ENCODE data around the gene SMAD2. TPM values are rescaled to one million over a fixed set of nuclear protein-coding genes. Genes with fewer than 3 reads are reported as not detected.
A peak's percentile ranks its signal among the peaks of the same experiment; 100 is the strongest.

The SMAD2 gene
- total and polyA plus RNA-seq, 3 experiments from 2014 or later = 97.8 to 343 (median 337) TPM

DNA sequence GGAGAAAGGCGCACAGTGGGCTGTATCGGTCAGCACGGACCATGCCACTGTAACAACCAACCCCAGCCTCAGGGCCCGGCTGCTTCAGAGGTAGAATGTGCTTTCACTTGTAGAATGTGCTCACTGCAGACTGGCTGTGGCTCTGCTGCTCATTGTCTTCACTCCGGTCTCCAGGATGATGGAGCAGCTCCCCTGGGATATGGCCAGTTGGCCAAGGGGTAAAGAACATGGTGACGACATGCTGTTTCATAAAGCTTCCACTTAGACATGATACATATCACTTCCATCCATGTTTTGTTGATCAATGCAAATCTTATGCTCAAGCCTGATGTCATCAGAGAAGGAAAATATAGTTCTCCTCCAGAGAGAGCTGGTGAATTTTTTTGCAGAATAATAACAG is 127.7 kb downstream of the SMAD2 start:
- no peak overlapping the region for H3K27ac Mint-ChIP-seq

GRCh38 chr18:47801817-47802216 is 128.6 kb downstream of the SMAD2 start:
- Mint-ChIP-seq H3K27ac (no peak overlapping the region), H3K9me3 (peaks cover 0 to 3% (median 0%) of the 10 kb centered on the region in 5 donors), H3K4me1 (no peaks in the 10 kb centered on the region), H3K27me3 (peaks cover 14 to 17% of the 10 kb centered on the region in 2 donors), H3K36me3 (no peaks in the 10 kb centered on the region), H3K4me3 (no peak overlapping the region)
- Histone ChIP-seq H3K27me3 (ENCODE audit: insufficient read depth, low read length, poor library complexity, severe bottlenecking) (no peaks in the 10 kb centered on the region), H3K9me3 (ENCODE audit: low read length) (no peaks in the 10 kb centered on the region), H3K27ac (ENCODE audit: low read depth, low read length) (no peak overlapping the region), H3K4me1 (ENCODE audit: insufficient read depth, low read length) (no peaks in the 10 kb centered on the region), H3K36me3 (ENCODE audit: insufficient read depth, low read length) (no peaks in the 10 kb centered on the region), H3K4me3 (ENCODE audit: low read length) (no peak overlapping the region)
- ChIA-PET CTCF (no interaction called here), POLR2A (no interaction called here)
- DNase-seq = no peak

More for the DNA sequence above, 127.7 kb downstream of the SMAD2 start:
- Histone ChIP-seq H3K4me3 (ENCODE audit: low read length) (no peak overlapping the region), H3K27ac (ENCODE audit: low read depth, low read length) (no peak overlapping the region), H3K36me3 (ENCODE audit: insufficient read depth, low read length) (no peaks in the 10 kb centered on the region), H3K27me3 (ENCODE audit: insufficient read depth, low read length, poor library complexity, severe bottlenecking) (no peaks in the 10 kb centered on the region), H3K9me3 (ENCODE audit: low read length) (no peaks in the 10 kb centered on the region), H3K4me1 (ENCODE audit: insufficient read depth, low read length) (no peaks in the 10 kb centered on the region)
- ChIA-PET POLR2A (no interaction called here), CTCF (no interaction called here)
- peaks cover 0 to 3% (median 0%) of the 10 kb centered on the region in 5 donors for H3K9me3 Mint-ChIP-seq
- no peak for DNase-seq
- H3K4me3 Mint-ChIP-seq = no peak overlapping the region
- H3K27me3 Mint-ChIP-seq = peaks cover 10 to 17% of the 10 kb centered on the region in 2 donors
- H3K36me3 Mint-ChIP-seq = no peaks in the 10 kb centered on the region
- no peaks in the 10 kb centered on the region for H3K4me1 Mint-ChIP-seq

- Mint-ChIP-seq H3K36me3 (no peaks in the 10 kb centered on the region), H3K4me1 (no peaks in the 10 kb centered on the region), H3K27me3 (peaks cover 15 to 17% of the 10 kb centered on the region in 2 donors), H3K4me3 (no peak overlapping the region), H3K27ac (peak overlapping the region in 1 of 8 donors; percentile 8), H3K9me3 (peaks cover 0 to 2% (median 0%) of the 10 kb centered on the region in 5 donors)
- no peaks in the 10 kb centered on the region for H3K27me3 ChIP-seq (ENCODE audit: insufficient read depth, low read length, poor library complexity, severe bottlenecking)
- H3K4me3 ChIP-seq (ENCODE audit: low read length) = no peak overlapping the region
- DNase-seq = no peak
- no peaks in the 10 kb centered on the region for H3K4me1 ChIP-seq (ENCODE audit: insufficient read depth, low read length)
- ChIA-PET CTCF (no interaction called here), POLR2A (no interaction called here)
- H3K36me3 ChIP-seq (ENCODE audit: insufficient read depth, low read length) = no peaks in the 10 kb centered on the region
- no peak overlapping the region for H3K27ac ChIP-seq (ENCODE audit: low read depth, low read length)
- no peaks in the 10 kb centered on the region for H3K9me3 ChIP-seq (ENCODE audit: low read length)
These were observed 129.7 kb downstream of the SMAD2 start for GRCh38 chr18:47800756-47801155.

DNA sequence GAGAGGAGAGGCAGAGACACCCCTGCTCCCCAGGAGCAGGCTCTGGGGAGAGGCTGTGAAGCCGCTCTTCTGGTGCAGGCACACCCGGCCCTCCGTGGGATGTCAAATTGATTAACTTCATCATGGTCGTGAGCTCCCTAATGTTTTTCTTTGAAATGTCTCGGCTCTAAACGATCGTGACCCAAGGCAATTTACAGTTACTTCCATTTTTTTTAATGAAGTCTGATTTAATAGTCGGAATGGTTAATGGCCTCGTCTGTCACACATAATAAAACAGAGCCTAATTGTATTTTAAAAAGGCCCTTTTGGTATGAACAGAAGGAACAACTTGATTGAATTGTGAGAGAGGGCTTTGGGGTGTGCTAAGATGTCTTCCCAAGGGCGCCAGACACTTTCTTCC is 130.2 kb downstream of the SMAD2 start:
- Mint-ChIP-seq H3K27me3 (peaks cover 20 to 21% of the 10 kb centered on the region in 2 donors), H3K4me1 (no peaks in the 10 kb centered on the region), H3K9me3 (peaks cover 0 to 1% (median 0%) of the 10 kb centered on the region in 5 donors), H3K36me3 (no peaks in the 10 kb centered on the region), H3K27ac (peak overlapping the region in 1 of 8 donors; percentile 65), H3K4me3 (no peak overlapping the region)
- ChIA-PET CTCF (no interaction called here), POLR2A (no interaction called here)
- Histone ChIP-seq H3K36me3 (ENCODE audit: insufficient read depth, low read length) (no peaks in the 10 kb centered on the region), H3K27ac (ENCODE audit: low read depth, low read length) (no peak overlapping the region), H3K27me3 (ENCODE audit: insufficient read depth, low read length, poor library complexity, severe bottlenecking) (no peaks in the 10 kb centered on the region), H3K4me3 (ENCODE audit: low read length) (no peak overlapping the region), H3K4me1 (ENCODE audit: insufficient read depth, low read length) (no peaks in the 10 kb centered on the region), H3K9me3 (ENCODE audit: low read length) (no peaks in the 10 kb centered on the region)
- DNase-seq = no peak

DNA sequence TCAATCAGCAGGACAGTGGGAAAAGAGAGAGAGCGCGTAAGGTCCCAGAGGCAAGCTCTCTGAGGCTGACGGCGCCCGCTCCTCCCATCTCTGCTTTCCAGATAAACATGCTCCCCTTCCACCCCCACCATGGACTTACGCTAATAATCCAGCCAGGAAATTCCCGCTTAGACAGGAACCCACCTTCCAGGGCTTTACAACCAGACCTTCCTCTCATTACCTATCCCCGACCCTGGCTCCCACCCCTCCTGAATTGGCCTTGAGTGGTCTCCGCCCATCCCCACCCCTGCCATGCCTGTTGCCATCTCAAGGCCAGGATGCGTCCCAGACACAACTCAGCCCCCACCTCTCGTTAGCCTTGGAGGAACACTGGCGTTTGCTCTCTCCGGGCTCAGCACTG is 131.1 kb downstream of the SMAD2 start:
- Histone ChIP-seq H3K4me1 (ENCODE audit: insufficient read depth, low read length) (no peaks in the 10 kb centered on the region), H3K4me3 (ENCODE audit: low read length) (no peak overlapping the region), H3K36me3 (ENCODE audit: insufficient read depth, low read length) (no peaks in the 10 kb centered on the region), H3K27ac (ENCODE audit: low read depth, low read length) (no peak overlapping the region), H3K9me3 (ENCODE audit: low read length) (no peaks in the 10 kb centered on the region), H3K27me3 (ENCODE audit: insufficient read depth, low read length, poor library complexity, severe bottlenecking) (no peaks in the 10 kb centered on the region)
- Mint-ChIP-seq H3K27ac (no peak overlapping the region), H3K27me3 (peaks cover 22% of the 10 kb centered on the region in 2 donors), H3K9me3 (no peaks in the 10 kb centered on the region), H3K36me3 (no peaks in the 10 kb centered on the region), H3K4me1 (no peaks in the 10 kb centered on the region), H3K4me3 (no peak overlapping the region)
- ChIA-PET POLR2A (no interaction called here), CTCF (no interaction called here)
- DNase-seq = no peak

DNA sequence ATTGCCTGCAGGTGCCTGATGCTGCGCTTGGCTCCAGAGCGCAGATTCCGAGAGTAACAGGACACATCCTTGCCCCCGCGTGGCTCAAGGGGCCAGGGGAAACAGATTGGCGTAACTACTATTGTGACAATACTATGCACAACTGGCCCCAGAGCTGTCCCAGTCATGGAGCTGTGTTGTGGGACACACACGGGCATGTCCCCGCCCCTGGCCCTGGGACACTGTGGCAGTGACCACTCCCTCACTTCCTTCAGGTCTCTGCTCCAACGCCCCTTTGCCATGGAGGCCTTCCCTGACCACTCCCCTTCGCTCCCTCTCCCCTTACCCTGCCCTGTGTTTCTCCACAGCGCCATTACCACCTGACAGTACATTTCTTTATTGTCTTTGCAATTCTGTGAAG is 132.1 kb downstream of the SMAD2 start:
- no peak overlapping the region for H3K27ac Mint-ChIP-seq
- ChIA-PET POLR2A (no interaction called here), CTCF (no interaction called here)
- H3K4me3 Mint-ChIP-seq = no peak overlapping the region
- H3K9me3 ChIP-seq (ENCODE audit: low read length) = no peaks in the 10 kb centered on the region
- H3K9me3 Mint-ChIP-seq = no peaks in the 10 kb centered on the region
- peaks cover 27 to 28% of the 10 kb centered on the region in 2 donors for H3K27me3 Mint-ChIP-seq
- no peaks in the 10 kb centered on the region for H3K4me1 Mint-ChIP-seq
- no peaks in the 10 kb centered on the region for H3K36me3 ChIP-seq (ENCODE audit: insufficient read depth, low read length)
- H3K4me1 ChIP-seq (ENCODE audit: insufficient read depth, low read length) = no peaks in the 10 kb centered on the region
- no peaks in the 10 kb centered on the region for H3K36me3 Mint-ChIP-seq
- H3K27ac ChIP-seq (ENCODE audit: low read depth, low read length) = no peak overlapping the region
- no peaks in the 10 kb centered on the region for H3K27me3 ChIP-seq (ENCODE audit: insufficient read depth, low read length, poor library complexity, severe bottlenecking)
- no peak overlapping the region for H3K4me3 ChIP-seq (ENCODE audit: low read length)
- no peak for DNase-seq

- no peak overlapping the region for H3K4me3 ChIP-seq (ENCODE audit: low read length)
- no peaks in the 10 kb centered on the region for H3K27me3 ChIP-seq (ENCODE audit: insufficient read depth, low read length, poor library complexity, severe bottlenecking)
- ChIA-PET POLR2A (no interaction called here), CTCF (no interaction called here)
- no peak overlapping the region for H3K4me3 Mint-ChIP-seq
- DNase-seq = no peak
- H3K4me1 Mint-ChIP-seq = no peaks in the 10 kb centered on the region
- no peaks in the 10 kb centered on the region for H3K36me3 Mint-ChIP-seq
- no peaks in the 10 kb centered on the region for H3K36me3 ChIP-seq (ENCODE audit: insufficient read depth, low read length)
- no peaks in the 10 kb centered on the region for H3K9me3 ChIP-seq (ENCODE audit: low read length)
- H3K9me3 Mint-ChIP-seq = no peaks in the 10 kb centered on the region
- H3K27me3 Mint-ChIP-seq = peaks cover 22 to 28% of the 10 kb centered on the region in 2 donors
- H3K27ac Mint-ChIP-seq = no peak overlapping the region
- no peak overlapping the region for H3K27ac ChIP-seq (ENCODE audit: low read depth, low read length)
- no peaks in the 10 kb centered on the region for H3K4me1 ChIP-seq (ENCODE audit: insufficient read depth, low read length)
These were observed 133.3 kb downstream of the SMAD2 start for GRCh38 chr18:47797126-47797525.

DNA sequence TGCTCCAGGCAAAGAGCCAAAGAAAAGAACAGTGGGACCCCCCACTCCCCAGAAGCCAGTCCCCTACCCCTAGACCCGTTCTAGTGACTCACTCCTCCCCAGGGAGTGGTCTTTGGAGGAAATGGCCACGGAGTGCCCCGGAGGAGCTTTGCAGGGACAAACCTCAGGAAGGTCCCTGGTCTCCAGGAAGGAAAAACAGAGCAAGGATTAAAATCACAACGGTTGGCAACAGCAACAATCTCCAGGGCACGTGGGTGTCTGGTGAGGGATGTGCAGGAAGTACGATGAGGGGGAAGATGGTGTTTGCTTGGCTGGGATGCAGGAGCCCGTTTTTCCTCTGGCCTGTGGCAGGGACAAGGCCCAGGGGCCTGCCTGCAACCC is 135.0 kb downstream of the SMAD2 start:
- no peak overlapping the region for H3K27ac ChIP-seq (ENCODE audit: low read depth, low read length)
- CTCF ChIA-PET = no interaction called here
- Mint-ChIP-seq H3K4me1 (no peaks in the 10 kb centered on the region), H3K9me3 (no peaks in the 10 kb centered on the region), H3K36me3 (no peaks in the 10 kb centered on the region), H3K27ac (no peak overlapping the region), H3K27me3 (peaks cover 17 to 34% of the 10 kb centered on the region in 2 donors), H3K4me3 (no peak overlapping the region)
- H3K4me1 ChIP-seq (ENCODE audit: insufficient read depth, low read length) = no peaks in the 10 kb centered on the region
- H3K4me3 ChIP-seq (ENCODE audit: low read length) = no peak overlapping the region
- H3K36me3 ChIP-seq (ENCODE audit: insufficient read depth, low read length) = no peaks in the 10 kb centered on the region
- no peak for DNase-seq
- H3K27me3 ChIP-seq (ENCODE audit: insufficient read depth, low read length, poor library complexity, severe bottlenecking) = no peaks in the 10 kb centered on the region
- no peaks in the 10 kb centered on the region for H3K9me3 ChIP-seq (ENCODE audit: low read length)
- POLR2A ChIA-PET = no interaction called here

Measured in CD8-positive, alpha-beta memory T cell (primary cell).